ENCODE measurements around the gene CAST.
"Not testable (repeated sequence)": the region's sequence is repeated elsewhere in the genome, so short reads cannot be mapped to it uniquely, and the experiment has no call there.

The CAST gene, protein sequence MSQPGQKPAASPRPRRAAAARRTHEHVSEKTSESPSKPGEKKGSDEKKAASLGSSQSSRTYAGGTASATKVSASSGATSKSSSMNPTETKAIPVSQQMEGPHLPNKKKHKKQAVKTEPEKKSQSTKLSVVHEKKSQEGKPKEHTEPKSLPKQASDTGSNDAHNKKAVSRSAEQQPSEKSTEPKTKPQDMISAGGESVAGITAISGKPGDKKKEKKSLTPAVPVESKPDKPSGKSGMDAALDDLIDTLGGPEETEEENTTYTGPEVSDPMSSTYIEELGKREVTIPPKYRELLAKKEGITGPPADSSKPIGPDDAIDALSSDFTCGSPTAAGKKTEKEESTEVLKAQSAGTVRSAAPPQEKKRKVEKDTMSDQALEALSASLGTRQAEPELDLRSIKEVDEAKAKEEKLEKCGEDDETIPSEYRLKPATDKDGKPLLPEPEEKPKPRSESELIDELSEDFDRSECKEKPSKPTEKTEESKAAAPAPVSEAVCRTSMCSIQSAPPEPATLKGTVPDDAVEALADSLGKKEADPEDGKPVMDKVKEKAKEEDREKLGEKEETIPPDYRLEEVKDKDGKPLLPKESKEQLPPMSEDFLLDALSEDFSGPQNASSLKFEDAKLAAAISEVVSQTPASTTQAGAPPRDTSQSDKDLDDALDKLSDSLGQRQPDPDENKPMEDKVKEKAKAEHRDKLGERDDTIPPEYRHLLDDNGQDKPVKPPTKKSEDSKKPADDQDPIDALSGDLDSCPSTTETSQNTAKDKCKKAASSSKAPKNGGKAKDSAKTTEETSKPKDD

DNA sequence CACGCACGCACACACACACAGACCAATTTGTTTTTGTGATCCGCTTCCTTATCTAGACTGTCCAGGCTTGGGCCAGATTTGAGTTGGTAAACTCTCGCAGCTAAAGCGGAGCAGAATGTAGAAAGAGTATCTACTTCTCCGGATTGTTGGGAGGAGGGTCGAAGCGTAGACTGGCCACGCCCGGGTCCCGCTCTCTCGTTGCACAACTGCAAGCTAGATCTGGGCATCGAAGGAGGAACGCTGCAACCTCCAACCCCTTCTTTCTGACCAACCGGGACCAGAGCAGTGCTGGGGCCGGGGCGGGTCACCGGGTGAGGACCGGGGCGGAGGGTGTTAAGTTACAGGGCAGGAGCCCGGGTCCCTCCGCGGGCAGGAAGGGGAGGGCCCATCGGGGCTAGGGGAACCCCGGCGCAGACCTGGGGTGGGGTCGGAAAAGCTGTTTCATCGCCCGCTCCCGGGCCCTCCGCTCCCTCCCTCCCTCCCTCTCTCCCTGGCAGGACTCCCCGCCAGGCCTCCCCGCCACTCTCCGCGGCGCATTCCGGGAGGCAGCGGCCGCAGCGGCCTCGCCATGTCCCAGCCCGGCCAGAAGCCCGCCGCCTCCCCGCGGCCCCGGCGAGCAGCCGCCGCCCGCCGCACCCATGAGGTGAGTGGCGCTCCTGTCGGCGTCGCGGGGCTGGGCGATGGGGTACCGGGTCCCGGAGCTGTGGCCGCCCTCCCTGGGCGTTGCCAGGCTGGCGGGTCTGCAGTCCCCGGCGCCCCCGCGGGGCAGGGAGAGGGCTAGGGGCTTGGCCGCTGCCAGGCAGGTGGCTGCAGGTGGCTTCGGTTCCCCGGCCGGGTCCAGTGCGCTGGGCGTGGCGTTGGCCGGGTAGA, at the start of gene CAST:
Gene CAST, plus strand, starts transcription at position 522 of the 870 bp plus-strand sequence. Its CDS starts 47 bp downstream, at position 569.
- H3K27ac ChIP-seq (ENCODE audit: low read depth, low read length), result peak within 1 kb of the TSS; percentile 99
- H3K4me1 ChIP-seq (ENCODE audit: control insufficient read depth, insufficient read depth, low read length), result no peaks in the 10 kb centered on the region

DNA sequence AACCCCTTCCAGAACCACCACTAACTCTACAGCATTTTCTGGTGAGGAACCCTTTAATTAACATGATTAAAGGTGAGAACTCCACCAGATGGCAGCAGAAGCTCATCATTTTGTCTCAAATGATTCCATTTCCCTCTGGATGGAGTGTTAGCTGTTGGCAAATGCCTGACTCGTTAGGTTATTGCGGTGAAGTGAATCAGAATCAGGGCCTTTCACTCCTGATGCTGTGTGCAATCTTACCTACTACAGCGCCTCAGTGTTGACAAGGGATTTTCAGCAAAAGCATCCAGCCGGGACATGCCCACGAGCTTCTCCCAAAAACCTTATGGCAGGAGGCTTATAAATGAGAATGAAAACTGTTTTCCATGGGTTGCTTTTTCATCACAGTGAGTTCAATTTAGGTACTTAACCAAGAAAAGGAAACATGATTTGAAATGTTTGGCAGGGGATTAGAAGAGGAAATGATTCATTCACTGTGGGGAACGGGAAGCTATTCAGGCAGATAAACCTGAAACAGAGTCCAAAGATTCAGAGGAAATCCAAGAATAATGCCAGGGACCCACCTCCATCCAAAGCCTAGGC, 48.0 kb upstream of the CAST start:
- H3K4me3 ChIP-seq (ENCODE audit: low read length), result peak overlapping the region; percentile 8
- H3K27me3 ChIP-seq (ENCODE audit: control insufficient read depth, insufficient read depth, low read length), result no peaks in the 10 kb centered on the region
- peaks cover 5% of the 10 kb centered on the region for H3K4me1 ChIP-seq (ENCODE audit: control insufficient read depth, insufficient read depth, low read length)
- H3K36me3 ChIP-seq (ENCODE audit: control insufficient read depth, insufficient read depth, low read length), result no peaks in the 10 kb centered on the region
- H3K27ac ChIP-seq (ENCODE audit: low read depth, low read length), result no peak overlapping the region
- no peak overlapping the region for H3K9ac ChIP-seq (ENCODE audit: low read length)

More for the DNA sequence above, at the start of gene CAST:
- Histone ChIP-seq H3K4me3 (ENCODE audit: low read length) (peak within 1 kb of the TSS; percentile 99), H3K36me3 (ENCODE audit: control insufficient read depth, insufficient read depth, low read length) (no peaks in the 10 kb centered on the region), H3K27me3 (ENCODE audit: control insufficient read depth, insufficient read depth, low read length) (no peaks in the 10 kb centered on the region), H3K9ac (ENCODE audit: low read length) (peak within 1 kb of the TSS; percentile 98)

DNA sequence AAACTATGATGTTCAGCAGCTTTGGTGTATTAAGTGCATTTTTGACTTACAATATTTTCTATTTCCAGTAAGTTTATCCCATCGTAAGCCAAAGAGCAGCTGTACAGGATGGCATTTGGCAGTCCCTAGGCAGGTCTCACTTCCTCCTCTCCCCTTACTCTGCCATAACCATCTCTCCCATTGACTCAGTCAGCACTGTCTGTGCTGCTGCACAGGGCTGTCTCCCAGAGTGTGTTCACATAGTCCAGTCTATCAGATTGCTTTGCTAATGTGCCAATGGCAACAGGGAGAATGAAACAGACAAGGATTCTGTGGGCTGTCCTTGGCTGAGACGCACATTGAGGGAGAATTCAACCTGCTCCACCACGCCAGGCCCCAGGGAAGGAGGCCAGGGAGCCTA, 47.0 kb upstream of the CAST start:
- H3K27ac ChIP-seq (ENCODE audit: low read depth, low read length), result no peak overlapping the region
- no peak overlapping the region for H3K4me3 ChIP-seq (ENCODE audit: low read length)
- H3K4me1 ChIP-seq (ENCODE audit: control insufficient read depth, insufficient read depth, low read length), result peaks cover 5% of the 10 kb centered on the region
- no peak overlapping the region for H3K9ac ChIP-seq (ENCODE audit: low read length)
- no peaks in the 10 kb centered on the region for H3K36me3 ChIP-seq (ENCODE audit: control insufficient read depth, insufficient read depth, low read length)
- no peaks in the 10 kb centered on the region for H3K27me3 ChIP-seq (ENCODE audit: control insufficient read depth, insufficient read depth, low read length)

DNA sequence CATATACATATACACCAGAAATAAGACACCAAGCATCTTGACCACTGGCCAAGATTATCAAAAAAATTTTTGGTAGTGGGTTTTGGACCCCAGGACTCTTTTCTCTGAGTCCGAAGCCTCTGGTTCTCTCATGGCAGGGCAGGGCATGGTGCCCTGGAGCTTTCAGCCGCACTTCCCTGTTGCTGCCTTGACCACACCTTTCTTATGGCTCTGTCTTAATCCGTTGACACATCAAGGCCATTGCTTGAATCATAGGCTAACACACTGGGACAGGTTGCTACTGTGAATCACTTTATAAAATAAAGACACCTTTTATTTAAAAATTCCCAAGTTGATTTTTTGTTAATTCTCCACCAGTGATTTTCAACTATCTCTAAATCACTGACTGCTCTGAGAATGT, 45.4 kb upstream of the CAST start:
- no peak overlapping the region for H3K27ac ChIP-seq (ENCODE audit: low read depth, low read length)
- H3K4me1 ChIP-seq (ENCODE audit: control insufficient read depth, insufficient read depth, low read length), result peaks cover 5% of the 10 kb centered on the region

DNA sequence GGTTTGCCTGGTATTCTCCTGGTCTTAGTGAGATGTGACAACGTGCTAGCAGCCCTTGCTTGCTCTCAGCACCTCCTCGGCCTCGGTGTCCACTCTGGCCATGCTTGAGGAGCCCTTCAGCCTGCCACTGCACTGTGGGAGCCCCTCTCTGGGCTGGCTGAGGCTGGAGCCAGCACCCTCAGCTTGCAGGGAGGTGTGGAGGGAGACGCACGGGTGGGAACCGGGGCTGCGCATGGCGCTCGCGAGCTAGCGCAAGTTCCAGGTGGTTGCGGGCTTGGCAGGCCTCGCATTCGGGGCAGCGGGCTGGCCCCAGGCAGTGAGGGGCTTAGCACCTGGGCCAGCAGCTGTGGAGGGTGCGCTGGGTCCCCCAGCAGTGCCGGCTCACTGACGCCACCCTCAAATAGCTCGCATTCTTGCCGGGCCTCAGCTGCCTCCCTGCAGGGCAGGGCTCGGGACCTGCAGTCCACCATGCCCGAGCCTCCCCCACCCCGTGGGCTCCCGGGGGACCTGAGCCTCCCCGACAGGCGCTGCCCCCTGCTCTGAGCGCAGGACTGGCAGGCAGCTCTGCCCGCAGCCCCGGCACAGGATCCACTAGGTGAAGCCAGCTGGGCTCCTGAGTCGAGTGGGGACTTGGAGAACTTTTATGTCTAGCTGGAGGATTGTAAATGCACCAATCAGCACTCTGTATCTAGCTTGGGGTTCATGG, 43.7 kb upstream of the CAST start:
- H3K9ac ChIP-seq (ENCODE audit: low read length); H3K4me1 ChIP-seq (ENCODE audit: control insufficient read depth, insufficient read depth, low read length); H3K4me3 ChIP-seq (ENCODE audit: low read length); H3K27me3 ChIP-seq (ENCODE audit: control insufficient read depth, insufficient read depth, low read length); H3K27ac ChIP-seq (ENCODE audit: low read depth, low read length); H3K36me3 ChIP-seq (ENCODE audit: control insufficient read depth, insufficient read depth, low read length): not testable (repeated sequence)

More for the DNA sequence above, 45.4 kb upstream of the CAST start:
- H3K4me3 ChIP-seq (ENCODE audit: low read length), result no peak overlapping the region
- no peak overlapping the region for H3K9ac ChIP-seq (ENCODE audit: low read length)
- no peaks in the 10 kb centered on the region for H3K27me3 ChIP-seq (ENCODE audit: control insufficient read depth, insufficient read depth, low read length)
- H3K36me3 ChIP-seq (ENCODE audit: control insufficient read depth, insufficient read depth, low read length), result no peaks in the 10 kb centered on the region

DNA sequence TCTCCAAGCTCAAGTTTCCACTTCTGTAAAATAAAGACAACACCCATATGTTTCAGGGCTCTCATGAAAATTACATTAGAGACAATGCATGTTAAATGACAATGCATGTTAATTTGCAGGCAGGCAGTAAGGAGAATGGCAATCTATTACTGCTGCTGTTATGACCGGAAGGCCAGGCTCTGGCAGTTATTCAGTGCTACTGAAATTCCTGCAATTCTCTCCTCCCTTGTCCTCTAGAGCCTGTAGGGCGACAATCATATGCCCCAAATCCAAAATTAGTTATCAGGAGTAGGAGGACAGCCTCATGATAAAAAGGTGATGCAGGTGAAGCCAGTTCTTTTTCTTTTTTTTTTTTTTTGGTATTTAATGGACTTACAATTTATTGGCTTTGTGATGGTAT, 42.2 kb upstream of the CAST start:
- H3K27ac ChIP-seq (ENCODE audit: low read depth, low read length), result no peak overlapping the region
- H3K27me3 ChIP-seq (ENCODE audit: control insufficient read depth, insufficient read depth, low read length), result no peaks in the 10 kb centered on the region
- H3K36me3 ChIP-seq (ENCODE audit: control insufficient read depth, insufficient read depth, low read length), result no peaks in the 10 kb centered on the region
- no peak overlapping the region for H3K9ac ChIP-seq (ENCODE audit: low read length)
- H3K4me1 ChIP-seq (ENCODE audit: control insufficient read depth, insufficient read depth, low read length), result no peaks in the 10 kb centered on the region
- no peak overlapping the region for H3K4me3 ChIP-seq (ENCODE audit: low read length)

DNA sequence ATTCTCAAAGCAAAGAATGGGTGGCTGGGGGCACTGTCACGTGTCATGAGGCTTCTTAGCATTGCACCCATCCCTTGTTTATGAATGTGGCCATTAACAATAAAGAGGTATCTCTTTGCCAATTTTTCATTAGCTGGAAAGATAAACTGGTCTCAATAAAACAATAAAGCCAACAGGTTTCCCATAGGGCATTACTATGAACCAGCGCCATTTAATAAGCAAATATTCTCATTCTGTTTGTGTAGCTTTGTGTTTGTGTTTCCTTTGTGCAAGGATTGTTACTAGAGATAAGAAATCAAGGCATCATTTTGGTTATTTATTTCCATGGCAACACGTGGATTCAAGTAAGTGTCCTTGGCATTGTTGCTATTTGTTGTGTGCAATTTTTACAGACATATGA, 37.6 kb upstream of the CAST start:
- Histone ChIP-seq H3K36me3 (ENCODE audit: control insufficient read depth, insufficient read depth, low read length) (no peaks in the 10 kb centered on the region), H3K27me3 (ENCODE audit: control insufficient read depth, insufficient read depth, low read length) (no peaks in the 10 kb centered on the region), H3K4me1 (ENCODE audit: control insufficient read depth, insufficient read depth, low read length) (no peaks in the 10 kb centered on the region), H3K9ac (ENCODE audit: low read length) (no peak overlapping the region), H3K4me3 (ENCODE audit: low read length) (no peak overlapping the region), H3K27ac (ENCODE audit: low read depth, low read length) (no peak overlapping the region)

DNA sequence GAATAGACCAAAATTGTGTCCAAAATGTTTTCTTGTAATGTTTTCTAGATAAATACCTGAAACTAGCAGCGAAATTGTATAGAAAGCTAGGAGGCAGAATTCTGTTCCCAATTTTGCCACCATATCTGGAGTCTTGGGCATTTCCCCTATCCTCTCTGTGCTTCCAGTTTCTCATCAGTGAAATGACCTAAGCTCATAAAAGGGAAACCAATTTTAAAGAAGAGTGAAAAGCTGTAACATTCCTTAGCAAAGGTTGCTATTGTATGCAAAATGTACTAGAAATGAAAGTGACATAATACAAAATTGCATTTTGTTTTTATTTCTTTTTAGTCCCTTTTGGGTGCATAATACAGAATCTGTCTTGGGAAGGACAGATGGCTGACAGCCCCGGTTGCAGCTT, 36.8 kb upstream of the CAST start:
- H3K4me3 ChIP-seq (ENCODE audit: low read length), result no peak overlapping the region
- H3K36me3 ChIP-seq (ENCODE audit: control insufficient read depth, insufficient read depth, low read length), result no peaks in the 10 kb centered on the region
- no peak overlapping the region for H3K9ac ChIP-seq (ENCODE audit: low read length)
- no peaks in the 10 kb centered on the region for H3K27me3 ChIP-seq (ENCODE audit: control insufficient read depth, insufficient read depth, low read length)
- no peak overlapping the region for H3K27ac ChIP-seq (ENCODE audit: low read depth, low read length)
- no peaks in the 10 kb centered on the region for H3K4me1 ChIP-seq (ENCODE audit: control insufficient read depth, insufficient read depth, low read length)

DNA sequence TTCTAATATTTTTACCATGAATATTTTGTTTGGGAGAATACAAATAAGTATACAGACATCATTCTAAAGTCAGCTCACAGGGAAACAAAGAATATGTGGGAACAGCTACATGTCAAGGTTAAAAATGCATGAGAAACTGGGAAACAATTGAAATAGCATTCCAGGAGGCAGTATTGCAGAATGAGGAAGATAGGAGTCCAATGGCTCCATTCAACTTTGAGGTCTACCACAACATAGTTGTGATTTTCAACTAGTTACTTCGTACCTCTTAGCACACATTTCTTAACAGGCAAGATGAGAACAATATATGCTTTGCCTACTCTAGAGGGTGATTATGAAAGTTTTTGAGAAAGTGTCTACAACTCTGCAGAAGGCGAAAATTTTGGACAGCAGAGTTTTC, 35.2 kb upstream of the CAST start:
- no peak overlapping the region for H3K4me3 ChIP-seq (ENCODE audit: low read length)
- no peaks in the 10 kb centered on the region for H3K4me1 ChIP-seq (ENCODE audit: control insufficient read depth, insufficient read depth, low read length)
- no peaks in the 10 kb centered on the region for H3K27me3 ChIP-seq (ENCODE audit: control insufficient read depth, insufficient read depth, low read length)
- H3K27ac ChIP-seq (ENCODE audit: low read depth, low read length), result no peak overlapping the region
- no peaks in the 10 kb centered on the region for H3K36me3 ChIP-seq (ENCODE audit: control insufficient read depth, insufficient read depth, low read length)
- no peak overlapping the region for H3K9ac ChIP-seq (ENCODE audit: low read length)

DNA sequence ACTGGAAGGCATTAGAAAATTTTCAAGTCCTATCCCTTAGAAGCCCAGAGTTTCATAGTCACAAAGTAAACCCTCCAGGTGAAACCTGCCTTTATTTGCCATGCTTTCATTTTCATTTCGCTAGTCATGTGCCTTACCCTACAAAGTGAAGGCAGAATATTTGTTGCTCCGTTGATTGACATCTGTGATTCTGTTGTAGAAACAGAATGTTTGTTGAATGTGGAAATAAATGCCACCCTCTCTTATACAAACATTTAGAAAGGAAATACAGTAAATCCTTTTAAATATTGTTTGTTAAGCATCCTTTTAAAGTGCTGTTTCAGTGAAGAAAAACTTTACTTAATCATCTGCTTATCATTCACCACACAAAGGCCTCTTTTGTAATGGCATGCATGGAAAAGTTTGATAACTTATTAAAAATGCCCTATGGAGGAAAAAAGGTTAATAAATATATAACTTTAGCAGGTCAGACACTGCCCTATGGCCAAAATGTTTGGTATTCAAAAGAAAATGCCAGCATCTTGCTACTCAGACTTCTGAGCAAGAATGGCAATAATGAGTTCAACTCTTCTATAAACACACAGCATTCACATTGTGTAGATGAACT, 34.3 kb upstream of the CAST start:
- no peaks in the 10 kb centered on the region for H3K36me3 ChIP-seq (ENCODE audit: control insufficient read depth, insufficient read depth, low read length)
- no peaks in the 10 kb centered on the region for H3K4me1 ChIP-seq (ENCODE audit: control insufficient read depth, insufficient read depth, low read length)
- no peak overlapping the region for H3K4me3 ChIP-seq (ENCODE audit: low read length)
- no peak overlapping the region for H3K27ac ChIP-seq (ENCODE audit: low read depth, low read length)
- no peak overlapping the region for H3K9ac ChIP-seq (ENCODE audit: low read length)
- no peaks in the 10 kb centered on the region for H3K27me3 ChIP-seq (ENCODE audit: control insufficient read depth, insufficient read depth, low read length)

DNA sequence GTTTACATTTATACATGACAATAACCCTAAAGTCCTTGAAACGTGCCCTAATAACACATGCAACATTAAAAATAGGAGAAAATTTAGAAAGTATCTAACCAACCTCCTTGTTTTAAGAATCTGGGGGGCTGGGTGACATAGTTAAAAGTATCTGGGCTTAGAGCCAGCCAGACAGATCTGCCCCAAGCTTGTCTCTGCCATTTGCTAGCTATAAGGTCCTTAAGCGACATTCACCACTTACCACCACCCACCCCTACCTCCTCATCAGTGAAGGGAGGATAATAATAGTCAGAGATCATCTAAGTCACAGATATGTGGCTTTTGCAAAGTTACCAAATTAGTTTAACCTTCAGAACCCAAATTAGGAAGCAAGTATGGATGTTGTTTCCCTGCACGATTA, 33.8 kb upstream of the CAST start:
- Histone ChIP-seq H3K27ac (ENCODE audit: low read depth, low read length) (no peak overlapping the region), H3K9ac (ENCODE audit: low read length) (no peak overlapping the region), H3K4me1 (ENCODE audit: control insufficient read depth, insufficient read depth, low read length) (no peaks in the 10 kb centered on the region), H3K27me3 (ENCODE audit: control insufficient read depth, insufficient read depth, low read length) (no peaks in the 10 kb centered on the region), H3K4me3 (ENCODE audit: low read length) (no peak overlapping the region), H3K36me3 (ENCODE audit: control insufficient read depth, insufficient read depth, low read length) (no peaks in the 10 kb centered on the region)

Data from rectal smooth muscle tissue (tissue), 1 donor.